HG03521 (cell line): ENCODE measurements around the gene EPB41L3.
"Not testable (repeated sequence)": the region's sequence is repeated elsewhere in the genome, so short reads cannot be mapped to it uniquely, and the experiment has no call there.

Experiments
- ATAC-seq: cut with Tn5 transposase; IDR thresholded peaks from one replicate; pipeline ENCODE4 v1.9.1; 2021; ENCODE audit warnings: mild to moderate bottlenecking, moderate library complexity; ENCODE audit not compliant: unreplicated experiment

Gene EPB41L3

GRCh38 chr18:5532066-5532465 lies 11.7 kb downstream of the EPB41L3 start:
- ATAC-seq = no peak

- no peak for ATAC-seq
Observed at GRCh38 chr18:5530629-5531178, 13.1 kb downstream of the EPB41L3 start.

GRCh38 chr18:5529471-5529870 lies 14.3 kb downstream of the EPB41L3 start:
- ATAC-seq = no peak

- ATAC-seq = no peak
Observed at GRCh38 chr18:5527603-5528002, 16.2 kb downstream of the EPB41L3 start.

GRCh38 chr18:5524660-5525059 lies 19.1 kb downstream of the EPB41L3 start:
- no peak for ATAC-seq

- no peak for ATAC-seq
Observed at GRCh38 chr18:5521000-5521399, 22.8 kb downstream of the EPB41L3 start.

- no peak for ATAC-seq
Observed at GRCh38 chr18:5520464-5520863, 23.3 kb downstream of the EPB41L3 start.

- ATAC-seq = no peak
Observed at GRCh38 chr18:5519448-5520298, 24.1 kb downstream of the EPB41L3 start.

- ATAC-seq = no peak
Observed at GRCh38 chr18:5518899-5519371, 24.9 kb downstream of the EPB41L3 start.

- ATAC-seq = no peak
Observed at GRCh38 chr18:5518179-5518770, 25.5 kb downstream of the EPB41L3 start.

- ATAC-seq = no peak
Observed at GRCh38 chr18:5516841-5517240, 27.0 kb downstream of the EPB41L3 start.

- no peak for ATAC-seq
Observed at GRCh38 chr18:5515011-5515784, 28.6 kb downstream of the EPB41L3 start.

- ATAC-seq = no peak
Observed at GRCh38 chr18:5513947-5514346, 29.9 kb downstream of the EPB41L3 start.

- ATAC-seq = no peak
Observed at GRCh38 chr18:5512176-5512575, 31.6 kb downstream of the EPB41L3 start.

GRCh38 chr18:5511541-5511940 lies 32.3 kb downstream of the EPB41L3 start:
- not testable (repeated sequence) for ATAC-seq

- ATAC-seq = no peak
Observed at GRCh38 chr18:5510135-5510846, 33.5 kb downstream of the EPB41L3 start.

- no peak for ATAC-seq
Observed at GRCh38 chr18:5508821-5509220, 35.0 kb downstream of the EPB41L3 start.

- ATAC-seq = no peak
Observed at GRCh38 chr18:5507756-5508155, 36.0 kb downstream of the EPB41L3 start.

GRCh38 chr18:5506174-5506573 lies 37.6 kb downstream of the EPB41L3 start:
- no peak for ATAC-seq

GRCh38 chr18:5503740-5504139 lies 40.1 kb downstream of the EPB41L3 start:
- ATAC-seq = no peak
